ENCODE measurements around the gene TGFBR3. TPM values are rescaled to one million over a fixed set of nuclear protein-coding genes. Genes with fewer than 3 reads are reported as not detected.

The TGFBR3 gene
- polyA plus RNA-seq, 1 donor (not counting 4 experiments of a cell fraction or from before 2014, with no cell fraction given) = 1.2 TPM

DNA sequence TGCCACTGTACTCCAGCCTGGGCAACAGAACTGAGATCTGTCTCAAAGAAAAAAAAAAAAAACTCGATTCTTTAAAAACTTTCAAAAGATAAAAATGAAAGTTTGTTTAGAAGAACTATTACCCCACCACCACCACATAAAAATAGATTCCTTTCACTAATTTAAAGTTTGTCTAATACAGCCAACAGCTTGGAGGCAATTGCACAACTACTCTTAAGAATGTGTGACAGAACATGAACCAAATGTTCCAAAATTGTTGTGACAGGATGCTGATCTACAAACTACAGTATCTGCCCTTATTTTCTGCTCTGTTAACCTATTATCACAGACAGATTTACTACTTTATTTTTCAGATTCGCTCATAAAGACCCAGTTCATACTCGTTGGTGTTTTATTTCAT is 5.5 kb upstream of the TGFBR3 start:
- FAIRE-seq = no peak
- no peaks in the 10 kb centered on the region for H3K79me2 ChIP-seq (ENCODE audit: control insufficient read depth, insufficient read depth, low read length)
- no peak overlapping the region for H3K9ac ChIP-seq (ENCODE audit: control insufficient read depth, extremely low read depth, insufficient read depth, low read length)
- H3K4me1 ChIP-seq (ENCODE audit: control insufficient read depth, extremely low read depth, insufficient read depth, low read length) = peaks cover 9% of the 10 kb centered on the region
- no peaks in the 10 kb centered on the region for H3K9me3 ChIP-seq (ENCODE audit: control insufficient read depth, low read depth, low read length)
- no peaks in the 10 kb centered on the region for H4K20me1 ChIP-seq (ENCODE audit: control insufficient read depth, extremely low read depth, insufficient read depth, low read length)
- dilution Hi-C loops (cut with MboI; ENCODE audit: extremely low pct_ligation_motif_present, low sequenced_read_pairs) = no loop called here
- no peak overlapping the region for H3K27ac ChIP-seq (ENCODE audit: control insufficient read depth, insufficient read depth, low read length)
- no peak overlapping the region for H2AFZ ChIP-seq (ENCODE audit: control insufficient read depth, low read length)
- H3K4me2 ChIP-seq (ENCODE audit: control insufficient read depth, extremely low read depth, insufficient read depth, low read depth, low read length) = no peak overlapping the region
- DNase-seq (ENCODE audit: low read depth, low spot score) = no peak
- H3K27me3 ChIP-seq (ENCODE audit: control insufficient read depth, extremely low read depth, insufficient read depth, low read length) = no peaks in the 10 kb centered on the region
- no peaks in the 10 kb centered on the region for H3K36me3 ChIP-seq (ENCODE audit: control insufficient read depth in 2 of 2, extremely low read depth in 1 of 2, insufficient read depth in 2 of 2, low read length in 2 of 2)
- H3K9me1 ChIP-seq (ENCODE audit: control insufficient read depth, extremely low read depth, insufficient read depth, low read length) = no peaks in the 10 kb centered on the region
- H3K4me3 ChIP-seq (ENCODE audit: control insufficient read depth in 2 of 3, extremely low read depth in 1 of 3, insufficient read depth in 2 of 3, low read depth in 1 of 3, low read length in 3 of 3) = no peak overlapping the region
- no peak for TF ChIP-seq EZH2 (IDR thresholded peaks at IDR 0.05; ENCODE audit: low read length)
- TF ChIP-seq, protein P1, sequence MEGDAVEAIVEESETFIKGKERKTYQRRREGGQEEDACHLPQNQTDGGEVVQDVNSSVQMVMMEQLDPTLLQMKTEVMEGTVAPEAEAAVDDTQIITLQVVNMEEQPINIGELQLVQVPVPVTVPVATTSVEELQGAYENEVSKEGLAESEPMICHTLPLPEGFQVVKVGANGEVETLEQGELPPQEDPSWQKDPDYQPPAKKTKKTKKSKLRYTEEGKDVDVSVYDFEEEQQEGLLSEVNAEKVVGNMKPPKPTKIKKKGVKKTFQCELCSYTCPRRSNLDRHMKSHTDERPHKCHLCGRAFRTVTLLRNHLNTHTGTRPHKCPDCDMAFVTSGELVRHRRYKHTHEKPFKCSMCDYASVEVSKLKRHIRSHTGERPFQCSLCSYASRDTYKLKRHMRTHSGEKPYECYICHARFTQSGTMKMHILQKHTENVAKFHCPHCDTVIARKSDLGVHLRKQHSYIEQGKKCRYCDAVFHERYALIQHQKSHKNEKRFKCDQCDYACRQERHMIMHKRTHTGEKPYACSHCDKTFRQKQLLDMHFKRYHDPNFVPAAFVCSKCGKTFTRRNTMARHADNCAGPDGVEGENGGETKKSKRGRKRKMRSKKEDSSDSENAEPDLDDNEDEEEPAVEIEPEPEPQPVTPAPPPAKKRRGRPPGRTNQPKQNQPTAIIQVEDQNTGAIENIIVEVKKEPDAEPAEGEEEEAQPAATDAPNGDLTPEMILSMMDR (optimal IDR thresholded peaks at IDR 0.05 in 1 of 3, IDR thresholded peaks at IDR 0.05 in 1 of 3, conservative IDR thresholded peaks at IDR 0.05 in 1 of 3; ENCODE audit: extremely low read depth in 1 of 3, insufficient read depth in 2 of 3, low read length in 3 of 3) = no peak

DNA sequence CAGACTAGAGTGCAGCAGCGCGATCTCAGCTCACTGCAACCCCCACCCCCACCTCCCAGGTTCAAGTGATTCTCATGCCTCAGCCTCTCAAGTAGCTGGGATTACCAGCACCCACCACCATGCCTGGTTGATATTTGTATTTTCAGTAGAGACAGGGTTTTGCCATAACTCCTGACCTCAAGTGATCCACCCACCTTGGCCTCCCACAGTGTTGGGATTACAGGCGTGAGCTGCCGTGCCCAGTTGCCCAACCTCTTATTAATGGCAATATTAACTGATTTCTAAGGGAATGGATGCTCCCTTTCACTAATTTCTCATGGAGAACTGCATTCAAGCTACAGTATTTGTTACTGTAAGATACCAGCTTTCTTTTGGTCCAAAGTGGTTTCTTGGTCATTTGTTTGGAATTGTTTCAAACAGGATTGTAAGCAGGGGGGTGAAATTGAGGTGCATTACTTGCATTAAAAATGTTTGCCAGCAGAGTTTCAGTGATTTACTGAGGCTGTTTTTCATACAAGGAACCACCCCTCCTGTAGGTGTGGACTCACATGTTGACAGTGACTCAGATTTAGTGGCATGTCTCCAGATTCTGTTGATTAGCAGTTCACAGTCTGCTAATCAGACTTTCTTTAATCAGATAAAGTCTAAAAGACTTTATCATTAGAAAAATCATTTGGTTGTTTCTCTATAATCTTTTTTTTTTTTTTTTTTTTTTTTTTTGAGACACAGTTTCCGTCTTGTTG is 3.9 kb upstream of the TGFBR3 start:
- H3K79me2 ChIP-seq (ENCODE audit: control insufficient read depth, insufficient read depth, low read length) = no peaks in the 10 kb centered on the region
- peak overlapping the region; percentile 54 for H3K4me2 ChIP-seq (ENCODE audit: control insufficient read depth, extremely low read depth, insufficient read depth, low read depth, low read length)
- no peak overlapping the region for H2AFZ ChIP-seq (ENCODE audit: control insufficient read depth, low read length)
- dilution Hi-C loops (cut with MboI; ENCODE audit: extremely low pct_ligation_motif_present, low sequenced_read_pairs) = no loop called here
- no peak for TF ChIP-seq EZH2 (IDR thresholded peaks at IDR 0.05; ENCODE audit: low read length)
- TF ChIP-seq, protein P1 (optimal IDR thresholded peaks at IDR 0.05 in 1 of 3, IDR thresholded peaks at IDR 0.05 in 1 of 3, conservative IDR thresholded peaks at IDR 0.05 in 1 of 3; ENCODE audit: extremely low read depth in 1 of 3, insufficient read depth in 2 of 3, low read length in 3 of 3) = no peak
- no peaks in the 10 kb centered on the region for H4K20me1 ChIP-seq (ENCODE audit: control insufficient read depth, extremely low read depth, insufficient read depth, low read length)
- peak; percentile 53 for FAIRE-seq
- H3K4me3 ChIP-seq (ENCODE audit: control insufficient read depth in 2 of 3, extremely low read depth in 1 of 3, insufficient read depth in 2 of 3, low read depth in 1 of 3, low read length in 3 of 3) = no peak overlapping the region
- H3K36me3 ChIP-seq (ENCODE audit: control insufficient read depth in 2 of 2, extremely low read depth in 1 of 2, insufficient read depth in 2 of 2, low read length in 2 of 2) = no peaks in the 10 kb centered on the region
- peaks cover 14% of the 10 kb centered on the region for H3K4me1 ChIP-seq (ENCODE audit: control insufficient read depth, extremely low read depth, insufficient read depth, low read length)
- no peak for DNase-seq (ENCODE audit: low read depth, low spot score)
- H3K27ac ChIP-seq (ENCODE audit: control insufficient read depth, insufficient read depth, low read length) = peak overlapping the region; percentile 25
- H3K9me1 ChIP-seq (ENCODE audit: control insufficient read depth, extremely low read depth, insufficient read depth, low read length) = no peaks in the 10 kb centered on the region
- no peaks in the 10 kb centered on the region for H3K27me3 ChIP-seq (ENCODE audit: control insufficient read depth, extremely low read depth, insufficient read depth, low read length)
- no peaks in the 10 kb centered on the region for H3K9me3 ChIP-seq (ENCODE audit: control insufficient read depth, low read depth, low read length)
- no peak overlapping the region for H3K9ac ChIP-seq (ENCODE audit: control insufficient read depth, extremely low read depth, insufficient read depth, low read length)

All from keratinocyte (primary cell).